Panc1 (cell line): ENCODE results near the gene PDZD2. TPM values are rescaled to one million over a fixed set of nuclear protein-coding genes. Genes with fewer than 3 reads are reported as not detected.

Source experiments
- ATAC-seq: fragments of 200-7000 bp; cut with Tn5 transposase; 2 replicates; pipeline ENCODE4 v1.9.1; 2020; ENCODE audit warnings: mild to moderate bottlenecking, moderate library complexity
- BruUV-seq: library from RNA; stranded (reverse); fragments of 400-500 nt; replicated peaks from 2 replicates; lab custom pipeline; 2021; lab: Mats Ljungman, UMichigan
- CTCF ChIA-PET: fragments of 300-600 bp; sonication (Branson Sonifier 250); formaldehyde crosslinking; loops from one replicate; lab custom pipeline; 2022; ENCODE audit warnings: antibody characterized with exemption; lab: Charles Lee
- POLR2A ChIA-PET: fragments of 300-600 bp; sonication (Branson Sonifier 250); formaldehyde crosslinking; loops from one replicate; lab custom pipeline; 2022; ENCODE audit warnings: antibody characterized with exemption; lab: Charles Lee
- DNase-seq: peaks from one replicate; pipeline ENCODE4 v3.0.0-alpha.2; 2010; ENCODE audit warnings: low read depth, low spot score
- H3K27ac ChIP-seq: 2 replicates; pipeline ENCODE4 v1.5.1; 2011; ENCODE audit warnings: mild to moderate bottlenecking, low read length, inconsistent platforms
- H3K27me3 ChIP-seq: fragments of 200-500 bp; sonication (Bioruptor generic); 2 replicates; pipeline ENCODE4 v1.6.0; 2014; ENCODE audit warnings: low read length, inconsistent platforms; ENCODE audit not compliant: control insufficient read depth, insufficient read depth
- H3K36me3 ChIP-seq: fragments of 200-500 bp; sonication (Bioruptor generic); 2 replicates; pipeline ENCODE4 v1.5.1; 2014; ENCODE audit warnings: inconsistent platforms, mild to moderate bottlenecking, low read length, moderate library complexity; ENCODE audit not compliant: control insufficient read depth, insufficient read depth
- H3K4me1 ChIP-seq: 2 replicates; pipeline ENCODE4 v1.5.1; 2011; ENCODE audit warnings: inconsistent platforms, mild to moderate bottlenecking, low read length, moderate library complexity; ENCODE audit not compliant: control insufficient read depth, insufficient read depth
- H3K4me3 ChIP-seq, 2 experiments: 2 replicates each; pipeline ENCODE4 v1.5.1; 2011 to 2012; ENCODE audit warnings: low read depth in 2 of 2, low read length in 2 of 2, mild to moderate bottlenecking in 2 of 2, inconsistent platforms in 1 of 2, moderate library complexity in 1 of 2
- H3K9me3 ChIP-seq: fragments of 200-500 bp; sonication (Bioruptor generic); 2 replicates; pipeline ENCODE4 v1.5.1; 2014; ENCODE audit warnings: low read depth, mild to moderate bottlenecking, inconsistent platforms, low read length, moderate library complexity; ENCODE audit not compliant: control insufficient read depth, insufficient read depth
- CTCF ChIP-seq: fragments of 450-650 bp; IDR thresholded peaks from 2 replicates; pipeline ENCODE4 v1.5.1; 2017; ENCODE audit warnings: mild to moderate bottlenecking
- POLR2AphosphoS5 ChIP-seq: IDR thresholded peaks from 2 replicates; pipeline ENCODE4 v1.6.1; 2012; ENCODE audit warnings: mild to moderate bottlenecking, low read depth, low read length, moderate library complexity
- REST ChIP-seq, 2 experiments: IDR thresholded peaks; 2 replicates each; pipeline ENCODE4 v1.6.1; 2011 to 2012; ENCODE audit warnings: low read depth in 2 of 2, control low read depth in 1 of 2, low read length in 1 of 2, mild to moderate bottlenecking in 1 of 2, moderate library complexity in 1 of 2; ENCODE audit not compliant: insufficient read depth in 1 of 2
- SIN3A ChIP-seq: IDR thresholded peaks from 2 replicates; pipeline ENCODE4 v1.6.1; 2012; ENCODE audit warnings: low read depth, mild to moderate bottlenecking, low read length, moderate library complexity, borderline replicate concordance; ENCODE audit not compliant: insufficient read depth
- TCF7L2 ChIP-seq: IDR thresholded peaks from 2 replicates; pipeline ENCODE4 v1.6.1; 2011; ENCODE audit warnings: mild to moderate bottlenecking, low read depth, low read length, inconsistent platforms
- in situ Hi-C: cut with HindIII; loops from 2 replicates; pipeline ENCODE4 v1.10.0; 2016; ENCODE audit warnings: low sequenced_read_pairs, low pct_unique_long_range_greater_than_20kb
- intact Hi-C: fragments of 100-400 bp; cut with micrococcal nuclease; formaldehyde crosslinking; loops from one replicate; pipeline ENCODE4 v1.10.0; 2022; ENCODE audit not compliant: unreplicated experiment
- total RNA-seq: library from RNA; stranded (reverse); gene quantifications from one replicate; pipeline ENCODE4 v1.2.1, GENCODE V29; 2021; ENCODE audit not compliant: unreplicated experiment

Gene PDZD2
- total RNA-seq, 1 experiment from 2014 or later: 0.10 TPM

GRCh38 chr5:32158679-32158975 lies 519.7 kb downstream of the PDZD2 start:
- CTCF ChIA-PET: interaction anchor here (0.6 kb wide), 1 partner anchor 14 kb away, joined by 5 read pairs; no protein-coding TSS in a partner anchor
- Histone ChIP-seq H3K4me1 (no peaks in the 10 kb centered on the region; the same call in 1 of the 2 replicates), H3K9me3 (no peaks in the 10 kb centered on the region), H3K4me3 (no peak overlapping the region), H3K27me3 (no peaks in the 10 kb centered on the region), H3K36me3 (no peaks in the 10 kb centered on the region), H3K27ac (no peak overlapping the region)
- no TSS peak for BruUV-seq
- in situ Hi-C loops (no loop called here), intact Hi-C loops (no loop called here)
- POLR2A ChIA-PET: interaction anchor here (0.8 kb wide), 1 partner anchor 8 kb away, joined by 3 read pairs; no protein-coding TSS in a partner anchor
- ATAC-seq: no peak
- TF ChIP-seq POLR2AphosphoS5 (no peak), SIN3A (no peak), TCF7L2 (no peak), CTCF (no peak), REST (IDR thresholded peaks at IDR 0.05; ENCODE audit: insufficient read depth in 1 of 2, low read depth in 2 of 2, low read length in 1 of 2) (no peak)
- no peak for DNase-seq

- ChIA-PET CTCF (no interaction called here), POLR2A (no interaction called here)
- Histone ChIP-seq H3K4me3 (no peak overlapping the region), H3K27ac (no peak overlapping the region), H3K4me1 (no peaks in the 10 kb centered on the region; the same call in 1 of the 2 replicates), H3K27me3 (no peaks in the 10 kb centered on the region), H3K9me3 (no peaks in the 10 kb centered on the region), H3K36me3 (no peaks in the 10 kb centered on the region)
- intact Hi-C loops (no loop called here), in situ Hi-C loops (no loop called here)
- DNase-seq (no peak), ATAC-seq (no peak)
- no TSS peak for BruUV-seq
- TF ChIP-seq CTCF: no peak
- no peak for TF ChIP-seq POLR2AphosphoS5
- TF ChIP-seq TCF7L2: no peak
- no peak for TF ChIP-seq REST (IDR thresholded peaks at IDR 0.05; ENCODE audit: insufficient read depth in 1 of 2, low read depth in 2 of 2, low read length in 1 of 2)
These were observed 520.6 kb downstream of the PDZD2 start for GRCh38 chr5:32159328-32160072.
